Measurements from ENCODE around the gene PTPRD.

- TF ChIP-seq POLR2A (IDR thresholded peaks at IDR 0.05; ENCODE audit: low read depth, low read length) (no peak), POLR2AphosphoS5 (IDR thresholded peaks at IDR 0.05; ENCODE audit: low read depth, low read length) (no peak), TAF1 (IDR thresholded peaks at IDR 0.05; ENCODE audit: borderline replicate concordance, low read depth, low read length) (no peak)
Observed at GRCh38 chr9:8448226-8448625, 2164.6 kb downstream of the PTPRD start.

All from GM12892 (cell line).